ENCODE data around the gene ECM2.

DNA sequence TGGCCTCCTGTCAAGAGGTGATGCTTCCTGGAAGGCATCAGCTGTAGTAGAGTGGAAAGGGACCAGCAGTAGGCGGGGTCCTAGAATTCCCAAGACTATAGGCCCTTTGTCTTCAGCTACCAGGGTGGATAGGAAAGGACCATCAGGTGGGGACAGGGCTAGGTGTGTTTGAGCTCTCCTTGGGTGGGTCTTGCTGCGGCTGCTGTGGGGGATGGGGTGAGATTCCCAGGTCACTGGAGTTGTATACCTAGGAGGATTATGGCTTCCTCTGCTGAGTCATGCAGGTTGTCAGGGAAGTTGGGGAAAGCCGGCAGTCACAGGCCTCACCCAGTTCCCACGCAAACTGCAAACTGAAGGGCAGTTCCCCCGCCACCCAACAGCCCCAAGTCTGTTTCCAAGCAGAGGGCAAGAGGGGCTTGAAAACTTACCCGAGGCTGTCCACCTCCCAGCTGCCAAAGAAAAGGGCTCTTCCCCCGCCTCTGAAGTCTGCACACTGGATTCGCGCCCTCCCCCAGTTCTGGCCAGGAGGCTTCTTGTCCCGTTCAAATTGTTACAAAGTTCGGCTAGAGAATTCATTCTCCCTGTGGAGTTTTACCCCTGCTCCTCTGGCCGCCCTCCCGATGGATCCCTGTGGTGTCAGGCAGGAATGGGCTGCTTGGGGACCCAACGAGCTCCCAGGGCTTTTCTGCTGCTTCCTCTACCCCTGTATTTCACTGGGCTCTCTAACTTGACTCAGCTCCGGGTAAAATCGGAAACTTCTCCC, 23.0 kb upstream of the ECM2 start:
- no peak for TF ChIP-seq POLR2A (IDR thresholded peaks at IDR 0.05; ENCODE audit: insufficient read depth in 1 of 2, low read depth in 2 of 2, low read length in 2 of 2)
- TF ChIP-seq CC2D1A (CRISPR knock-in tag; IDR thresholded peaks at IDR 0.05), result no peak
- no peak for TF ChIP-seq RXRA (CRISPR knock-in tag; IDR thresholded peaks at IDR 0.05)
- TF ChIP-seq BCL6 (CRISPR knock-in tag; IDR thresholded peaks at IDR 0.05), result no peak
- TF ChIP-seq ETV6 (CRISPR knock-in tag; conservative IDR thresholded peaks at IDR 0.05), result no peak
- TF ChIP-seq, protein P1, sequence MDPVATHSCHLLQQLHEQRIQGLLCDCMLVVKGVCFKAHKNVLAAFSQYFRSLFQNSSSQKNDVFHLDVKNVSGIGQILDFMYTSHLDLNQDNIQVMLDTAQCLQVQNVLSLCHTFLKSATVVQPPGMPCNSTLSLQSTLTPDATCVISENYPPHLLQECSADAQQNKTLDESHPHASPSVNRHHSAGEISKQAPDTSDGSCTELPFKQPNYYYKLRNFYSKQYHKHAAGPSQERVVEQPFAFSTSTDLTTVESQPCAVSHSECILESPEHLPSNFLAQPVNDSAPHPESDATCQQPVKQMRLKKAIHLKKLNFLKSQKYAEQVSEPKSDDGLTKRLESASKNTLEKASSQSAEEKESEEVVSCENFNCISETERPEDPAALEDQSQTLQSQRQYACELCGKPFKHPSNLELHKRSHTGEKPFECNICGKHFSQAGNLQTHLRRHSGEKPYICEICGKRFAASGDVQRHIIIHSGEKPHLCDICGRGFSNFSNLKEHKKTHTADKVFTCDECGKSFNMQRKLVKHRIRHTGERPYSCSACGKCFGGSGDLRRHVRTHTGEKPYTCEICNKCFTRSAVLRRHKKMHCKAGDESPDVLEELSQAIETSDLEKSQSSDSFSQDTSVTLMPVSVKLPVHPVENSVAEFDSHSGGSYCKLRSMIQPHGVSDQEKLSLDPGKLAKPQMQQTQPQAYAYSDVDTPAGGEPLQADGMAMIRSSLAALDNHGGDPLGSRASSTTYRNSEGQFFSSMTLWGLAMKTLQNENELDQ (CRISPR knock-in tag; IDR thresholded peaks at IDR 0.05; ENCODE audit: borderline replicate concordance), result no peak
- TF ChIP-seq PHF8 (CRISPR knock-in tag; IDR thresholded peaks at IDR 0.05), result no peak
- TF ChIP-seq, protein P2, sequence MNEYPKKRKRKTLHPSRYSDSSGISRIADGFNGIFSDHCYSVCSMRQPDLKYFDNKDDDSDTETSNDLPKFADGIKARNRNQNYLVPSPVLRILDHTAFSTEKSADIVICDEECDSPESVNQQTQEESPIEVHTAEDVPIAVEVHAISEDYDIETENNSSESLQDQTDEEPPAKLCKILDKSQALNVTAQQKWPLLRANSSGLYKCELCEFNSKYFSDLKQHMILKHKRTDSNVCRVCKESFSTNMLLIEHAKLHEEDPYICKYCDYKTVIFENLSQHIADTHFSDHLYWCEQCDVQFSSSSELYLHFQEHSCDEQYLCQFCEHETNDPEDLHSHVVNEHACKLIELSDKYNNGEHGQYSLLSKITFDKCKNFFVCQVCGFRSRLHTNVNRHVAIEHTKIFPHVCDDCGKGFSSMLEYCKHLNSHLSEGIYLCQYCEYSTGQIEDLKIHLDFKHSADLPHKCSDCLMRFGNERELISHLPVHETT (CRISPR knock-in tag; conservative IDR thresholded peaks at IDR 0.05), result no peak
- TF ChIP-seq, protein P3, sequence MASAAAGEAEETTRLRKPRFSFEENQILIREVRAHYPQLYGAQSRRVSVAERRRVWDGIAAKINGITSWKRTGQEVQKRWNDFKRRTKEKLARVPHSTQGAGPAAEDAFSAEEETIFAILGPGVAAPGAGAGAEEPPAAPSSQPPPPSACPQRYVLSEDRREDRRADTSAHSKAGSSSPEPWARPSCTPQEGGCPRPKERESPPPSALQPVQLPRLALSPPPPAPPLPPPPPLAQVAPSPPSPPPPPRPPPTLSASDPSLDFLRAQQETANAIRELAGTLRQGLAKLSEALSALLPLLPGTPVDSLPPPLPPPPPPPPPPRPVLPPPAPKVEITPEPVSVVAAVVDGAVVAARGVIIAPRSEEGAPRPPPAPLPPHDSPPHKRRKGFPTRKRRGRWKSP (CRISPR knock-in tag; IDR thresholded peaks at IDR 0.05), result no peak
- no peak for TF ChIP-seq RORA (CRISPR knock-in tag; IDR thresholded peaks at IDR 0.05)
- no peak for TF ChIP-seq NR2F2 (IDR thresholded peaks at IDR 0.05; ENCODE audit: borderline replicate concordance, low read depth)
- no peak for TF ChIP-seq HNF4A (CRISPR knock-in tag; IDR thresholded peaks at IDR 0.05)
- TF ChIP-seq, protein P4, sequence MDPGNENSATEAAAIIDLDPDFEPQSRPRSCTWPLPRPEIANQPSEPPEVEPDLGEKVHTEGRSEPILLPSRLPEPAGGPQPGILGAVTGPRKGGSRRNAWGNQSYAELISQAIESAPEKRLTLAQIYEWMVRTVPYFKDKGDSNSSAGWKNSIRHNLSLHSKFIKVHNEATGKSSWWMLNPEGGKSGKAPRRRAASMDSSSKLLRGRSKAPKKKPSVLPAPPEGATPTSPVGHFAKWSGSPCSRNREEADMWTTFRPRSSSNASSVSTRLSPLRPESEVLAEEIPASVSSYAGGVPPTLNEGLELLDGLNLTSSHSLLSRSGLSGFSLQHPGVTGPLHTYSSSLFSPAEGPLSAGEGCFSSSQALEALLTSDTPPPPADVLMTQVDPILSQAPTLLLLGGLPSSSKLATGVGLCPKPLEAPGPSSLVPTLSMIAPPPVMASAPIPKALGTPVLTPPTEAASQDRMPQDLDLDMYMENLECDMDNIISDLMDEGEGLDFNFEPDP (CRISPR knock-in tag; conservative IDR thresholded peaks at IDR 0.05), result no peak

Data from HepG2 (cell line).